Colonic mucosa (tissue), 4 donors: Measurements from ENCODE around the gene GRIN1. TPM values are rescaled to one million over a fixed set of nuclear protein-coding genes. Genes with fewer than 3 reads are reported as not detected.

ENCODE experiments used
- DNase-seq: peaks from one replicate; pipeline ENCODE4 v3.0.0-alpha.2; 2020
- H3K27ac ChIP-seq: fragments of 200-600 bp; one replicate; pipeline ENCODE4 v1.8.0; 2021
- H3K27me3 ChIP-seq: fragments of 200-600 bp; one replicate; pipeline ENCODE4 v1.8.0; 2021
- H3K36me3 ChIP-seq: fragments of 200-600 bp; one replicate; pipeline ENCODE4 v1.8.0; 2021
- H3K4me1 ChIP-seq: fragments of 200-600 bp; one replicate; pipeline ENCODE4 v1.8.0; 2021; ENCODE audit warnings: mild to moderate bottlenecking
- H3K4me3 ChIP-seq: fragments of 200-600 bp; one replicate; pipeline ENCODE4 v1.8.0; 2021
- H3K9ac ChIP-seq, 2 donors: one replicate each; pipeline ENCODE4 v1.7.0; 2013; ENCODE audit warnings: control low read depth in 2 of 2, low read depth in 2 of 2, low read length in 2 of 2
- H3K9me3 ChIP-seq: fragments of 200-600 bp; one replicate; pipeline ENCODE4 v1.8.0; 2021
- intact Hi-C: fragments of 100-400 bp; cut with DNase I; formaldehyde crosslinking; loops from one replicate; pipeline ENCODE4 v1.14.1; 2022
- total RNA-seq, 2 donors: library from RNA; stranded (reverse); fragmentation: NEBNext Ultra II Directional in 1 of 2; extraction: Animal tissue kit (Norgen Biotek cat#: 25700) in 1 of 2; gene quantifications; one replicate each; pipeline ENCODE4 v1.2.1, GENCODE V29; 2021
- TF ChIP-seq, protein P1 (sequence below): fragments of 200-600 bp; IDR thresholded peaks from one replicate; pipeline ENCODE4 v1.8.0; 2022; ENCODE audit warnings: antibody characterized with exemption, mild to moderate bottlenecking
- donor health status: healthy.
- donor health status: DM: no; HTN: no; CAD: no.
- donor health status: DM: no; HTN: no; CAD: no.

The GRIN1 gene
- total RNA-seq, 2 donors from 2014 or later, result 0.47 to 0.93 TPM

GRCh38 chr9:137180491-137180890 lies 41.5 kb downstream of the GRIN1 start:
- TF ChIP-seq, protein P1, sequence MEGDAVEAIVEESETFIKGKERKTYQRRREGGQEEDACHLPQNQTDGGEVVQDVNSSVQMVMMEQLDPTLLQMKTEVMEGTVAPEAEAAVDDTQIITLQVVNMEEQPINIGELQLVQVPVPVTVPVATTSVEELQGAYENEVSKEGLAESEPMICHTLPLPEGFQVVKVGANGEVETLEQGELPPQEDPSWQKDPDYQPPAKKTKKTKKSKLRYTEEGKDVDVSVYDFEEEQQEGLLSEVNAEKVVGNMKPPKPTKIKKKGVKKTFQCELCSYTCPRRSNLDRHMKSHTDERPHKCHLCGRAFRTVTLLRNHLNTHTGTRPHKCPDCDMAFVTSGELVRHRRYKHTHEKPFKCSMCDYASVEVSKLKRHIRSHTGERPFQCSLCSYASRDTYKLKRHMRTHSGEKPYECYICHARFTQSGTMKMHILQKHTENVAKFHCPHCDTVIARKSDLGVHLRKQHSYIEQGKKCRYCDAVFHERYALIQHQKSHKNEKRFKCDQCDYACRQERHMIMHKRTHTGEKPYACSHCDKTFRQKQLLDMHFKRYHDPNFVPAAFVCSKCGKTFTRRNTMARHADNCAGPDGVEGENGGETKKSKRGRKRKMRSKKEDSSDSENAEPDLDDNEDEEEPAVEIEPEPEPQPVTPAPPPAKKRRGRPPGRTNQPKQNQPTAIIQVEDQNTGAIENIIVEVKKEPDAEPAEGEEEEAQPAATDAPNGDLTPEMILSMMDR, result no peak
- Histone ChIP-seq H3K9ac (no peak overlapping the region), H3K4me1 (peaks cover 4% of the 10 kb centered on the region), H3K36me3 (no peaks in the 10 kb centered on the region), H3K9me3 (no peaks in the 10 kb centered on the region), H3K27ac (no peak overlapping the region), H3K27me3 (peaks cover 2% of the 10 kb centered on the region), H3K4me3 (no peak overlapping the region)
- no peak for DNase-seq
- intact Hi-C loops, result no loop called here

DNA sequence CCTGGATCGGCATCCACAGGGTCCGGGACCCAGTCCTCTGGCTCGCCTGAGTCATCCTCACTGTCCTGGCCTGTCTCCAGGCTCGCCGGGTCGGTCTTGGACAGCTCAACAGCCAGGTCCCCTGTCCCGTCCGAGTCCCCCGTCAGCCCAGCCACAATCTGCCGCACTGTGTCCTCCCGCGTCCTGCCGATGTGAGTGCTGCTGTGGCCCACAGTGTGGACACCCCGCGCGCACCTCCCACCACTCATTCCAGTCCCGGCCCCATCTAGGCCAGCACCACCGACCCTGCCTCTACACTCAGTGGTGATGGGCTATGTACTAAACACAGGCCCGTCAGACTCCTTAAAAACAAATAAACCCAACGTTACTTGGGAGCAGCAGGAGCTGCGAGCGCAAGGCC lies 42.7 kb downstream of the GRIN1 start:
- intact Hi-C loops, result no loop called here
- Histone ChIP-seq H3K4me1 (peaks cover 8% of the 10 kb centered on the region), H3K9ac (no peak overlapping the region), H3K27ac (no peak overlapping the region), H3K9me3 (no peaks in the 10 kb centered on the region), H3K4me3 (no peak overlapping the region), H3K36me3 (peaks cover 3% of the 10 kb centered on the region), H3K27me3 (no peaks in the 10 kb centered on the region)
- DNase-seq, result no peak
- TF ChIP-seq, protein P1, result no peak

DNA sequence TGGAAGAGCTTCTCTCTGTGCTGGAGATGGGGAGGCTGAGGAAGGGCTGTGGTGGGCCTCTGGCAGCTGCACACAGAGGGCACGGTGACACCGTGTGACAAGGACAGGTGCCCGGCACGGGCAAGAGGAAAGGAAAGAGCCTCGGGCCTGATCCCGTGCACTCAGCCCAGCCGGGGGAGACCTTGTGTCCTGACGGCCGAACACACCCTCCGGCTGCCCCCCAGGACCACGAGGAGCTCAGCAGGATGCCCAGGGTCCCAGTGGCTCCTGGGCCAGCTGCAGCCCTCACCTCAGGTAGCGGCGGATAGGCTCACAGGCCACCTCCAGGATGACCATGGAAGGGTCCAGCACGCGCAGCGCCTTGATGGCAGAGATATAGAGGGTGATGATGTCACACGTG lies 43.9 kb downstream of the GRIN1 start:
- peaks cover 16% of the 10 kb centered on the region for H3K4me1 ChIP-seq
- DNase-seq, result no peak
- intact Hi-C loops, result no loop called here
- no peak overlapping the region for H3K27ac ChIP-seq
- H3K27me3 ChIP-seq, result no peaks in the 10 kb centered on the region
- TF ChIP-seq, protein P1, result no peak
- no peak overlapping the region for H3K9ac ChIP-seq
- H3K36me3 ChIP-seq, result peaks cover 3% of the 10 kb centered on the region
- H3K9me3 ChIP-seq, result no peaks in the 10 kb centered on the region
- no peak overlapping the region for H3K4me3 ChIP-seq

DNA sequence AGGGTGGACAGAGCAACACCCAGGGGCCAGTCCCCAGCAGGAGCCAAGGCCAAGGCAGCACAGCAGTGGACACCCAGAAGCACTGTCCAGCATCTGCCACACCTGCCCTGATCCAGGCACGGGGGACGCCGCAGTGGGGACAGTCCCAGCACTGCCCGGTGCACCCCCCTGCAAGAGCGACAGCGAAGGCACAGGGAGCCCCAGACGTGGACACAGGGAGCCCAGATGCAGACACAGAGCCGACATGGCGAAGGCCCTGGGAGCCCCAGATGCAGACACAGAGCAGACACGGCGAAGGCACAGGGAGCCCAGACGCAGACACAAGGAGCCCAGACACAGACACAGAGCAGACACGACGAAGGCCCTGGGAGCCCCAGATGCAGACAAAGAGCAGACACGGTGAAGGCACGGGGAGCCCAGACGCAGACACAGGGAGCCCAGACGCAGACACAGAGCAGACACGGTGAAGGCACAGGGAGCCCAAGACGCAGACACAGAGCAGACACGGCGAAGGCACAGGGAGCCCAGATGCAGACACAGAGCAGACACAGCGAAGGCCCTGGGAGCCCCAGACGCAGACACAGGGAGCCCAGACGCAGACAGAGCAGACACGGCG lies 45.1 kb downstream of the GRIN1 start:
- Histone ChIP-seq H3K36me3 (peaks cover 3% of the 10 kb centered on the region), H3K9ac (no peak overlapping the region), H3K4me1 (peaks cover 18% of the 10 kb centered on the region), H3K9me3 (no peaks in the 10 kb centered on the region), H3K4me3 (no peak overlapping the region), H3K27me3 (no peaks in the 10 kb centered on the region), H3K27ac (no peak overlapping the region)
- TF ChIP-seq, protein P1, result no peak
- intact Hi-C loops, result no loop called here
- no peak for DNase-seq

DNA sequence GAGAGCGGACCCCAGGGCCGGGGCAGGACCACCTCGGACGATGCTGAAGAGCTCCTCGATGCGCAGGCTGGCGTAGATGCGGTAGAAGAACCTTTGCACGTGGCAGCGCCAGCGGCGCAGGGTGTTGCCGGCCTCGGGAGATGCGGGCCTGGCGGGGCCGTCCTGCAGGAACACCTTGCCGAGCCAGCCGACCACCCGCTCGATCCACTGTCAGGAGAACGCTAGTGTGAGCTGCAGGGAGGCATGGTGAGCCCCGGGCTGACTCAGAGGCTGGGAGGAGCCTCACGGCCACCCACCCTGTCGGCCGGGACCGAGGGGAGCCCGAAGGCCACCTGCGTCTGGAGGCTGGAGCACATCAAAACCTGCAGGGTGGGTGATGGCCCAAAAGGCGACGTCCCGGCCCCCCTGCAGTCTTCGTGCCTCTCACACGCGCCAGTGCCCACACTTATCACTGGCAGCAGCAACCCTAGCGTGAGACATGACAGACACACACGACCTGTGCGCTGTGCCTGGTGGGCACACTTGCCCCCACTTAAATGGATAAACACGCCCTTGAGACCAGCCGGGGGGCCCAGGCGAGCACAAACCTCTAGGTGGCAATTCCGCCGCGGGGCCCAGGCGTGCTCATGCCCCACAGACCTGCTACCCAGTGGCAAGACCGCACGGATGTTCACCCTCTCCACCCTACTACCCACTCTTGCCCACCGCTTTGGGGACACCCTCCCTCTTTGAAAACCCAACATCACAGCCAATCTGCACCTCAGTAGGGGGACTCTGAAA lies 46.1 kb downstream of the GRIN1 start:
- no peaks in the 10 kb centered on the region for H3K9me3 ChIP-seq
- H3K4me3 ChIP-seq, result no peak overlapping the region
- H3K27ac ChIP-seq, result no peak overlapping the region
- H3K27me3 ChIP-seq, result no peaks in the 10 kb centered on the region
- no peak for DNase-seq
- H3K9ac ChIP-seq, result no peak overlapping the region
- intact Hi-C loops, result loop anchor here (5.0 kb wide), 1 partner anchor 42 kb away; the partner anchor contains the start of genes CYSRT1 and RNF224
- H3K36me3 ChIP-seq, result peaks cover 3% of the 10 kb centered on the region
- TF ChIP-seq, protein P1, result no peak
- peaks cover 28% of the 10 kb centered on the region for H3K4me1 ChIP-seq
